PC-3 (cell line): ENCODE data around the gene SPRED2. TPM values are rescaled to one million over a fixed set of nuclear protein-coding genes. Genes with fewer than 3 reads are reported as not detected.
A peak's percentile ranks its signal among the peaks of the same experiment; 100 is the strongest.

Experiments
- ATAC-seq: fragments of 200-7000 bp; cut with Tn5 transposase; 2 replicates; pipeline ENCODE4 v1.9.1; 2020; ENCODE audit warnings: mild to moderate bottlenecking, moderate library complexity
- BruUV-seq: library from RNA; stranded (reverse); fragments of 400-500 nt; replicated peaks from 2 replicates; lab custom pipeline; 2021; lab: Mats Ljungman, UMichigan
- CTCF ChIA-PET: fragments of 300-600 bp; sonication (Branson Sonifier 250); formaldehyde crosslinking; loops from one replicate; lab custom pipeline; 2022; ENCODE audit warnings: antibody characterized with exemption; lab: Charles Lee
- POLR2A ChIA-PET: fragments of 300-600 bp; sonication (Branson Sonifier 250); formaldehyde crosslinking; loops from one replicate; lab custom pipeline; 2022; ENCODE audit warnings: antibody characterized with exemption; ENCODE audit not compliant: unreplicated experiment; lab: Charles Lee
- DNase-seq: peaks from one replicate; pipeline ENCODE4 v3.0.0-alpha.2; 2015
- H2AFZ ChIP-seq: fragments of 300-600 bp; sonication (generic); 2 replicates; pipeline ENCODE4 v1.6.0; 2016; ENCODE audit warnings: antibody characterized with exemption, low read length
- H3F3A ChIP-seq: fragments of 300-600 bp; sonication (generic); one replicate; pipeline ENCODE4 v1.6.0; 2017; ENCODE audit warnings: antibody characterized with exemption, low read length, control low read depth, mild to moderate bottlenecking; ENCODE audit not compliant: unreplicated experiment
- H3K27ac ChIP-seq: fragments of 300-600 bp; sonication (generic); 2 replicates; pipeline ENCODE4 v1.5.1; 2016; ENCODE audit warnings: mild to moderate bottlenecking, low read length
- H3K27me3 ChIP-seq: fragments of 300-600 bp; sonication (generic); 2 replicates; pipeline ENCODE4 v1.6.1; 2016; ENCODE audit warnings: low read length, mixed read lengths
- H3K36me3 ChIP-seq: fragments of 300-600 bp; sonication (generic); 2 replicates; pipeline ENCODE4 v1.6.1; 2016; ENCODE audit warnings: low read depth, mixed run types, low read length, mixed read lengths
- H3K4me1 ChIP-seq: fragments of 300-600 bp; sonication (generic); 2 replicates; pipeline ENCODE4 v1.5.1; 2016; ENCODE audit warnings: low read length; ENCODE audit not compliant: insufficient read depth
- H3K4me2 ChIP-seq: fragments of 300-600 bp; sonication (generic); 2 replicates; pipeline ENCODE4 v1.6.0; 2016; ENCODE audit warnings: low read length
- H3K4me3 ChIP-seq: fragments of 300-600 bp; sonication (generic); 2 replicates; pipeline ENCODE4 v1.5.1; 2016; ENCODE audit warnings: mild to moderate bottlenecking, low read length, mixed read lengths
- H3K79me2 ChIP-seq: fragments of 300-600 bp; sonication (generic); 2 replicates; pipeline ENCODE4 v1.6.1; 2017; ENCODE audit warnings: low read length, mixed read lengths
- H3K9ac ChIP-seq: fragments of 300-600 bp; sonication (generic); 2 replicates; pipeline ENCODE4 v1.6.0; 2016; ENCODE audit warnings: mild to moderate bottlenecking, low read length
- H3K9me2 ChIP-seq: fragments of 300-600 bp; sonication (generic); replicated peaks from 2 replicates; pipeline ENCODE4 v1.6.1; 2016; ENCODE audit warnings: mixed run types, low read length, mixed read lengths
- H3K9me3 ChIP-seq: fragments of 300-600 bp; sonication (generic); 2 replicates; pipeline ENCODE4 v1.6.1; 2016; ENCODE audit warnings: low read length, mixed read lengths
- H4K20me1 ChIP-seq: fragments of 300-600 bp; sonication (generic); 2 replicates; pipeline ENCODE4 v1.6.1; 2016; ENCODE audit warnings: low read length, mixed read lengths
- EZH2 ChIP-seq: fragments of 300-600 bp; sonication (generic); IDR thresholded peaks from one replicate; pipeline ENCODE4 v1.6.1; 2017; ENCODE audit warnings: antibody characterized with exemption, mild to moderate bottlenecking, low read length; ENCODE audit not compliant: unreplicated experiment
- EZH2phosphoT487 ChIP-seq: fragments of 300-600 bp; sonication (generic); IDR thresholded peaks from 2 replicates; pipeline ENCODE4 v1.6.1; 2018; ENCODE audit warnings: mild to moderate bottlenecking, antibody characterized with exemption, low read length, borderline replicate concordance
- intact Hi-C: fragments of 100-400 bp; cut with micrococcal nuclease; formaldehyde crosslinking; loops from 2 replicates; pipeline ENCODE4 v1.9.0; 2023
- total RNA-seq: library from RNA; depleted of rRNA; stranded (reverse); fragments of >200 nt; gene quantifications from 2 replicates; pipeline ENCODE4 v1.2.3, GENCODE V29; 2014
- TF ChIP-seq, protein P1 (sequence below): fragments of 300-600 bp; sonication (generic); conservative IDR thresholded peaks from 2 replicates; pipeline ENCODE4 v1.5.1; 2017; ENCODE audit warnings: antibody characterized with exemption, low read depth, mild to moderate bottlenecking, low read length

Gene SPRED2
- total RNA-seq, 1 experiment from 2014 or later = 16.2 TPM

DNA sequence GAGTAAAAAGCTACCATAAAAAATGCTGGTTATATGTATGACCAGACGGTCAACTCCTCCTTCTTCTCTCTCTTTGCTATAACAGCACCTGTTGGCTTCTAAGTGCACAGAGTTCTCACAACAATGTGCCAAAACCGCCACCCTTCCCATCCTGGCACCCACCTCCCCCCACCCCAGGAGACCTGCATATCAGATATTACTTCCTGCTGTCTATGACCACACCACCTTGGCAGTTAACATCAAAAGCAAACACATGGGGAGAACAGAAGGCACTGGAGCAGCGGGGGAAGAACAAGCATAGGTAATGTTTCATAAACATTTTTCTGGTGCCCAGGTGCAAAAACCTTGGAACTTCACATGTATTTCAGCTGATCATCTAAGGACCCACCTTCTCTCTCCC, 15.5 kb downstream of the SPRED2 start:
- Histone ChIP-seq H3K9ac (no peak overlapping the region), H3K79me2 (peaks cover 100% of the 10 kb centered on the region), H3K36me3 (0 out of 2 replicates have a peak, but pooled peaks cover 3% of the 10 kb centered on the region), H4K20me1 (peaks cover 22% of the 10 kb centered on the region), H3K27ac (peak overlapping the region; percentile 32; the same call in 1 of the 2 replicates), H3K4me2 (peak overlapping the region; percentile 46; the same call in 1 of the 2 replicates), H3K4me3 (no peak overlapping the region), H3K27me3 (no peaks in the 10 kb centered on the region), H3F3A (peaks cover 11% of the 10 kb centered on the region), H3K9me2 (no peaks in the 10 kb centered on the region), H3K9me3 (no peaks in the 10 kb centered on the region), H3K4me1 (peaks cover 71% of the 10 kb centered on the region), H2AFZ (no peak overlapping the region)
- intact Hi-C loops = no loop called here
- ChIA-PET CTCF (no interaction called here), POLR2A (interaction anchor here (0.6 kb wide), 1 partner anchor 24 kb away, joined by 3 read pairs; no protein-coding TSS in a partner anchor)
- DNase-seq (peak; percentile 72), ATAC-seq (peak; percentile 57)
- TF ChIP-seq, protein P1, sequence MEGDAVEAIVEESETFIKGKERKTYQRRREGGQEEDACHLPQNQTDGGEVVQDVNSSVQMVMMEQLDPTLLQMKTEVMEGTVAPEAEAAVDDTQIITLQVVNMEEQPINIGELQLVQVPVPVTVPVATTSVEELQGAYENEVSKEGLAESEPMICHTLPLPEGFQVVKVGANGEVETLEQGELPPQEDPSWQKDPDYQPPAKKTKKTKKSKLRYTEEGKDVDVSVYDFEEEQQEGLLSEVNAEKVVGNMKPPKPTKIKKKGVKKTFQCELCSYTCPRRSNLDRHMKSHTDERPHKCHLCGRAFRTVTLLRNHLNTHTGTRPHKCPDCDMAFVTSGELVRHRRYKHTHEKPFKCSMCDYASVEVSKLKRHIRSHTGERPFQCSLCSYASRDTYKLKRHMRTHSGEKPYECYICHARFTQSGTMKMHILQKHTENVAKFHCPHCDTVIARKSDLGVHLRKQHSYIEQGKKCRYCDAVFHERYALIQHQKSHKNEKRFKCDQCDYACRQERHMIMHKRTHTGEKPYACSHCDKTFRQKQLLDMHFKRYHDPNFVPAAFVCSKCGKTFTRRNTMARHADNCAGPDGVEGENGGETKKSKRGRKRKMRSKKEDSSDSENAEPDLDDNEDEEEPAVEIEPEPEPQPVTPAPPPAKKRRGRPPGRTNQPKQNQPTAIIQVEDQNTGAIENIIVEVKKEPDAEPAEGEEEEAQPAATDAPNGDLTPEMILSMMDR = no peak
- TF ChIP-seq EZH2phosphoT487 (no peak), EZH2 (no peak)
- no TSS peak for BruUV-seq

DNA sequence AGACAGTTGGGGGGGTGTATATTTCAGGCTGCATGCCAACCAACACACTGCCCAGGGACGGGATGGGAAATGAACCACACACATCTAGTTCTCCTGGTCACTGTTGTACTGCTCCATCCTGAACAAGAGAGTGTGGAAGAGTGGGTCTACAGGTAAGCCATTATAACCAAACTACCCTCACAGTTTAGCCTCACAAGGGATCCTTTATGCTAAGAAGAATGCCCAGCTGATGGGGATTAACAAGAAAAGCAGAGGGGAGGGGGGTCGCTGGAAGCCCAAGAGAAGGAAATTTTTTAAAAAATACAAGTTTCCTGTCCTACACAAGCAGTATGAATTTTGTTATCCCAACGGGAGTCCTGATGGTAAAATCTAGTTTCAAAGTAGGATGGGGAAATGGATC, 16.1 kb downstream of the SPRED2 start:
- H4K20me1 ChIP-seq = peaks cover 19% of the 10 kb centered on the region
- H3F3A ChIP-seq = peaks cover 8% of the 10 kb centered on the region
- peaks cover 67% of the 10 kb centered on the region for H3K4me1 ChIP-seq
- no peaks in the 10 kb centered on the region for H3K27me3 ChIP-seq
- H3K27ac ChIP-seq = no peak overlapping the region
- TF ChIP-seq, protein P1 = no peak
- TF ChIP-seq EZH2 (no peak), EZH2phosphoT487 (no peak)
- no TSS peak for BruUV-seq
- ChIA-PET CTCF (no interaction called here), POLR2A (no interaction called here)
- DNase-seq = no peak
- H3K9ac ChIP-seq = no peak overlapping the region
- H3K79me2 ChIP-seq = peaks cover 95% of the 10 kb centered on the region
- H3K9me2 ChIP-seq = no peaks in the 10 kb centered on the region
- 0 out of 2 replicates have a peak, but pooled peaks cover 3% of the 10 kb centered on the region for H3K36me3 ChIP-seq
- no peak overlapping the region for H2AFZ ChIP-seq
- H3K4me2 ChIP-seq = peak overlapping the region; percentile 46; the same call in 1 of the 2 replicates
- intact Hi-C loops = no loop called here
- ATAC-seq = no peak
- no peaks in the 10 kb centered on the region for H3K9me3 ChIP-seq
- H3K4me3 ChIP-seq = no peak overlapping the region

DNA sequence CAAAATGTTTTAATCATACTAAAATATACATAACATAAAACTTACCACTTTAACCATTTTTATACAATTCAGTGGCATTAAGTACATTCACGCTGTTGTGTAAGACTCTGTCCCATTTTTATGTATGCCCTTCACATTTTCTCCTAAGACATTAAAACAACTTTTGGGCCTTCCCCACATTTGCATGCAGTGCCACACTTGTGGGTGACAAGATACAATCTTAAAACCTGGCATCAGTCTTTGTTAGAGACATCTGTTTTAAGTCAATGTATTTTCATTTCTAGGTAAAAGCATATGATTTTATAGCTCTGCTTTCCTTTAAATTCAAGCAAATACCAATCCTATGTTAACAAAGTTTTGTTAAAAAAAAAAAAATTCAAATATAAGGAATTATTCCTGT, 17.3 kb downstream of the SPRED2 start:
- no peak overlapping the region for H2AFZ ChIP-seq
- POLR2A ChIA-PET = no interaction called here
- no peaks in the 10 kb centered on the region for H3K9me3 ChIP-seq
- peaks cover 95% of the 10 kb centered on the region for H3K79me2 ChIP-seq
- 0 out of 2 replicates have a peak, but pooled peaks cover 3% of the 10 kb centered on the region for H3K36me3 ChIP-seq
- H3K4me3 ChIP-seq = no peak overlapping the region
- CTCF ChIA-PET = interaction anchor here (1.1 kb wide), 1 partner anchor 32 kb away, joined by 3 read pairs; no protein-coding TSS in a partner anchor
- H3K9me2 ChIP-seq = no peaks in the 10 kb centered on the region
- no peaks in the 10 kb centered on the region for H3K27me3 ChIP-seq
- H4K20me1 ChIP-seq = peaks cover 14% of the 10 kb centered on the region; the same call in 1 of the 2 replicates
- TF ChIP-seq, protein P1 = no peak
- TF ChIP-seq EZH2phosphoT487 (no peak), EZH2 (no peak)
- BruUV-seq = no TSS peak
- H3K4me2 ChIP-seq = no peak overlapping the region
- no peak overlapping the region for H3K27ac ChIP-seq
- DNase-seq (no peak), ATAC-seq (no peak)
- H3F3A ChIP-seq = peaks cover 4% of the 10 kb centered on the region
- H3K4me1 ChIP-seq = peaks cover 63% of the 10 kb centered on the region
- intact Hi-C loops = no loop called here
- no peak overlapping the region for H3K9ac ChIP-seq
